ENCODE measurements around the gene ZBTB3. TPM values are rescaled to one million over a fixed set of nuclear protein-coding genes. Genes with fewer than 3 reads are reported as not detected.
A peak's percentile ranks its signal among the peaks of the same experiment; 100 is the strongest.

ZBTB3 gene
- total and polyA plus RNA-seq, 2 of the 13 experiments (the other 11 are each of a cell fraction or from before 2014, with no cell fraction given) = 3.4 to 5.2 TPM

GRCh38 chr11:62728171-62728988 lies 25.6 kb downstream of the ZBTB3 start, which contains the start of gene TTC9C (continued):
- TF ChIP-seq ZNF549 (CRISPR knock-in tag; IDR thresholded peaks at IDR 0.05) (no peak), ISL2 (CRISPR knock-in tag; IDR thresholded peaks at IDR 0.05) (no peak), REPIN1 (CRISPR knock-in tag; IDR thresholded peaks at IDR 0.05; ENCODE audit: borderline replicate concordance, low read depth) (no peak), ZBTB1 (CRISPR knock-in tag; IDR thresholded peaks at IDR 0.05; ENCODE audit: borderline replicate concordance) (no peak), ZNF121 (CRISPR knock-in tag; IDR thresholded peaks at IDR 0.05) (no peak), KLF16 (CRISPR knock-in tag; IDR thresholded peaks at IDR 0.05) (no peak; a peak in 1 of 4 replicates), ZNF749 (CRISPR knock-in tag; IDR thresholded peaks at IDR 0.05; ENCODE audit: borderline replicate concordance) (no peak), RAD21 (CRISPR knock-in tag; IDR thresholded peaks at IDR 0.05) (no peak), HNRNPH1 (optimal IDR thresholded peaks at IDR 0.05; ENCODE audit: low read depth, low read length) (no peak), CBFB (CRISPR knock-in tag; IDR thresholded peaks at IDR 0.05) (peak; percentile 56; the same call in 1 of the 2 replicates), KMT2A (CRISPR knock-in tag; IDR thresholded peaks at IDR 0.05) (peak; percentile 56), ZSCAN12 (CRISPR knock-in tag; IDR thresholded peaks at IDR 0.05) (no peak), CSRNP1 (CRISPR knock-in tag; IDR thresholded peaks at IDR 0.05) (no peak), TCF7 (IDR thresholded peaks at IDR 0.05; ENCODE audit: low read depth) (no peak), HBP1 (CRISPR knock-in tag; IDR thresholded peaks at IDR 0.05; ENCODE audit: low read depth) (peak; percentile 82), DMAP1 (CRISPR knock-in tag; IDR thresholded peaks at IDR 0.05) (peak; percentile 35), MED1 (CRISPR knock-in tag; IDR thresholded peaks at IDR 0.05) (0 out of 2 replicates have a peak, but pooled peaks have one; percentile 11), IRF2 (CRISPR knock-in tag; IDR thresholded peaks at IDR 0.05) (no peak; the same call in 1 of the 2 replicates), ZC3H4 (CRISPR knock-in tag; IDR thresholded peaks at IDR 0.05; ENCODE audit: borderline replicate concordance) (no peak), TFE3 (CRISPR knock-in tag; IDR thresholded peaks at IDR 0.05) (0 out of 2 replicates have a peak, but pooled peaks have one; percentile 12), ZNF343 (CRISPR knock-in tag; IDR thresholded peaks at IDR 0.05) (no peak), ZBTB20 (CRISPR knock-in tag; IDR thresholded peaks at IDR 0.05; ENCODE audit: borderline replicate concordance, low read depth) (no peak), IKZF4 (CRISPR knock-in tag; IDR thresholded peaks at IDR 0.05; ENCODE audit: borderline replicate concordance, low read depth, not compliant biosample characterization) (no peak), ZSCAN20 (CRISPR knock-in tag; IDR thresholded peaks at IDR 0.05; ENCODE audit: borderline replicate concordance) (0 out of 2 replicates have a peak, but pooled peaks have one; percentile 35), ZBTB26 (CRISPR knock-in tag; IDR thresholded peaks at IDR 0.05; ENCODE audit: borderline replicate concordance) (no peak; the same call in 1 of the 2 replicates)
